ENCODE data around the gene CPXM2.

CPXM2 gene

GRCh38 chr10:123750901-123751300 lies 140.7 kb downstream of the CPXM2 start:
- no peak overlapping the region for H3K27ac ChIP-seq (ENCODE audit: insufficient read depth in 1 of 2, low read depth in 1 of 2, low read length in 2 of 2, poor library complexity in 1 of 2, severe bottlenecking in 2 of 2)
- no peaks in the 10 kb centered on the region for H3K36me3 ChIP-seq (ENCODE audit: control insufficient read depth in 4 of 4, insufficient read depth in 4 of 4, low read length in 3 of 4)
- DNase-seq = no peak
- ChIA-PET POLR2A (no interaction called here), CTCF (no interaction called here)
- H3K27me3 ChIP-seq (replicated peaks in 2 of 5; ENCODE audit: control insufficient read depth in 4 of 5, insufficient read depth in 5 of 5, low read length in 4 of 5) = peaks cover 0 to 17% (median 2%) of the 10 kb centered on the region in 5 experiments
- 95% methylated on average over 9 of the region's 9 CpGs for WGBS (ENCODE audit: insufficient coverage)
- no peaks in the 10 kb centered on the region for H3K4me1 ChIP-seq (ENCODE audit: control extremely low read depth in 1 of 4, control insufficient read depth in 4 of 4, insufficient read depth in 4 of 4, low read length in 3 of 4)
- no peak overlapping the region for H3K4me3 ChIP-seq (ENCODE audit: control insufficient read depth in 1 of 7, extremely low read depth in 1 of 7, insufficient read depth in 4 of 7, low read depth in 2 of 7, low read length in 6 of 7)
- peaks cover 0 to 8% (median 3%) of the 10 kb centered on the region in 5 experiments for H3K9me3 ChIP-seq (ENCODE audit: control extremely low read depth in 1 of 5, control insufficient read depth in 4 of 5, insufficient read depth in 2 of 5, low read depth in 1 of 5, low read length in 4 of 5)

GRCh38 chr10:123748711-123749110 lies 142.9 kb downstream of the CPXM2 start:
- ChIA-PET POLR2A (no interaction called here), CTCF (no interaction called here)
- Histone ChIP-seq H3K9me3 (ENCODE audit: control extremely low read depth in 1 of 5, control insufficient read depth in 4 of 5, insufficient read depth in 2 of 5, low read depth in 1 of 5, low read length in 4 of 5) (peaks cover 0 to 8% (median 3%) of the 10 kb centered on the region in 5 experiments), H3K27me3 (replicated peaks in 2 of 5; ENCODE audit: control insufficient read depth in 4 of 5, insufficient read depth in 5 of 5, low read length in 4 of 5) (peaks cover 2 to 25% (median 3%) of the 10 kb centered on the region in 5 experiments), H3K4me3 (ENCODE audit: control insufficient read depth in 1 of 7, extremely low read depth in 1 of 7, insufficient read depth in 4 of 7, low read depth in 2 of 7, low read length in 6 of 7) (no peak overlapping the region), H3K27ac (ENCODE audit: insufficient read depth in 1 of 2, low read depth in 1 of 2, low read length in 2 of 2, poor library complexity in 1 of 2, severe bottlenecking in 2 of 2) (no peak overlapping the region), H3K36me3 (ENCODE audit: control insufficient read depth in 4 of 4, insufficient read depth in 4 of 4, low read length in 3 of 4) (no peaks in the 10 kb centered on the region), H3K4me1 (ENCODE audit: control extremely low read depth in 1 of 4, control insufficient read depth in 4 of 4, insufficient read depth in 4 of 4, low read length in 3 of 4) (no peaks in the 10 kb centered on the region)
- DNase-seq = no peak
- 83% methylated on average over 12 of the region's 15 CpGs for whole genome bisulfite sequencing (ENCODE audit: insufficient coverage)

- no peak overlapping the region for H3K27ac ChIP-seq (ENCODE audit: insufficient read depth in 1 of 2, low read depth in 1 of 2, low read length in 2 of 2, poor library complexity in 1 of 2, severe bottlenecking in 2 of 2)
- peaks cover 0 to 8% (median 3%) of the 10 kb centered on the region in 5 experiments for H3K9me3 ChIP-seq (ENCODE audit: control extremely low read depth in 1 of 5, control insufficient read depth in 4 of 5, insufficient read depth in 2 of 5, low read depth in 1 of 5, low read length in 4 of 5)
- no peak for DNase-seq
- CTCF ChIA-PET = no interaction called here
- no peak overlapping the region for H3K4me3 ChIP-seq (ENCODE audit: control insufficient read depth in 1 of 7, extremely low read depth in 1 of 7, insufficient read depth in 4 of 7, low read depth in 2 of 7, low read length in 6 of 7)
- 95% methylated on average over 2 of the region's 3 CpGs for WGBS (ENCODE audit: insufficient coverage)
- H3K27me3 ChIP-seq (replicated peaks in 2 of 5; ENCODE audit: control insufficient read depth in 4 of 5, insufficient read depth in 5 of 5, low read length in 4 of 5) = peaks cover 2 to 29% (median 3%) of the 10 kb centered on the region in 5 experiments
- H3K36me3 ChIP-seq (ENCODE audit: control insufficient read depth in 4 of 4, insufficient read depth in 4 of 4, low read length in 3 of 4) = no peaks in the 10 kb centered on the region
- POLR2A ChIA-PET = no interaction called here
- no peaks in the 10 kb centered on the region for H3K4me1 ChIP-seq (ENCODE audit: control extremely low read depth in 1 of 4, control insufficient read depth in 4 of 4, insufficient read depth in 4 of 4, low read length in 3 of 4)
These were observed 144.2 kb downstream of the CPXM2 start for GRCh38 chr10:123747426-123747825.

- POLR2A ChIA-PET = no interaction called here
- Histone ChIP-seq H3K9me3 (ENCODE audit: control extremely low read depth in 1 of 5, control insufficient read depth in 4 of 5, insufficient read depth in 2 of 5, low read depth in 1 of 5, low read length in 4 of 5) (peaks cover 0 to 8% (median 3%) of the 10 kb centered on the region in 5 experiments), H3K27ac (ENCODE audit: insufficient read depth in 1 of 2, low read depth in 1 of 2, low read length in 2 of 2, poor library complexity in 1 of 2, severe bottlenecking in 2 of 2) (no peak overlapping the region), H3K4me3 (ENCODE audit: control insufficient read depth in 1 of 7, extremely low read depth in 1 of 7, insufficient read depth in 4 of 7, low read depth in 2 of 7, low read length in 6 of 7) (no peak overlapping the region), H3K36me3 (ENCODE audit: control insufficient read depth in 4 of 4, insufficient read depth in 4 of 4, low read length in 3 of 4) (no peaks in the 10 kb centered on the region), H3K4me1 (ENCODE audit: control extremely low read depth in 1 of 4, control insufficient read depth in 4 of 4, insufficient read depth in 4 of 4, low read length in 3 of 4) (no peaks in the 10 kb centered on the region), H3K27me3 (replicated peaks in 2 of 5; ENCODE audit: control insufficient read depth in 4 of 5, insufficient read depth in 5 of 5, low read length in 4 of 5) (peaks cover 2 to 29% (median 3%) of the 10 kb centered on the region in 5 experiments)
- DNase-seq = no peak
- CTCF ChIA-PET = no interaction called here
- 76% methylated on average over 8 of the region's 8 CpGs for WGBS (ENCODE audit: insufficient coverage)
These were observed 144.7 kb downstream of the CPXM2 start for GRCh38 chr10:123746942-123747341.

GRCh38 chr10:123746520-123746919 lies 145.1 kb downstream of the CPXM2 start:
- Histone ChIP-seq H3K27ac (ENCODE audit: insufficient read depth in 1 of 2, low read depth in 1 of 2, low read length in 2 of 2, poor library complexity in 1 of 2, severe bottlenecking in 2 of 2) (no peak overlapping the region), H3K9me3 (ENCODE audit: control extremely low read depth in 1 of 5, control insufficient read depth in 4 of 5, insufficient read depth in 2 of 5, low read depth in 1 of 5, low read length in 4 of 5) (peaks cover 0 to 7% (median 3%) of the 10 kb centered on the region in 5 experiments), H3K36me3 (ENCODE audit: control insufficient read depth in 4 of 4, insufficient read depth in 4 of 4, low read length in 3 of 4) (no peaks in the 10 kb centered on the region), H3K4me3 (ENCODE audit: control insufficient read depth in 1 of 7, extremely low read depth in 1 of 7, insufficient read depth in 4 of 7, low read depth in 2 of 7, low read length in 6 of 7) (no peak overlapping the region), H3K4me1 (ENCODE audit: control extremely low read depth in 1 of 4, control insufficient read depth in 4 of 4, insufficient read depth in 4 of 4, low read length in 3 of 4) (no peaks in the 10 kb centered on the region), H3K27me3 (replicated peaks in 2 of 5; ENCODE audit: control insufficient read depth in 4 of 5, insufficient read depth in 5 of 5, low read length in 4 of 5) (peaks cover 2 to 29% (median 3%) of the 10 kb centered on the region in 5 experiments)
- ChIA-PET CTCF (no interaction called here), POLR2A (no interaction called here)
- no peak for DNase-seq
- WGBS (ENCODE audit: insufficient coverage) = 78% methylated on average over 7 of the region's 7 CpGs

- ChIA-PET POLR2A (no interaction called here), CTCF (no interaction called here)
- Histone ChIP-seq H3K4me1 (ENCODE audit: control extremely low read depth in 1 of 4, control insufficient read depth in 4 of 4, insufficient read depth in 4 of 4, low read length in 3 of 4) (no peaks in the 10 kb centered on the region), H3K36me3 (ENCODE audit: control insufficient read depth in 4 of 4, insufficient read depth in 4 of 4, low read length in 3 of 4) (no peaks in the 10 kb centered on the region), H3K4me3 (ENCODE audit: control insufficient read depth in 1 of 7, extremely low read depth in 1 of 7, insufficient read depth in 4 of 7, low read depth in 2 of 7, low read length in 6 of 7) (no peak overlapping the region), H3K27me3 (replicated peaks in 2 of 5; ENCODE audit: control insufficient read depth in 4 of 5, insufficient read depth in 5 of 5, low read length in 4 of 5) (peaks cover 2 to 29% (median 3%) of the 10 kb centered on the region in 5 experiments), H3K27ac (ENCODE audit: insufficient read depth in 1 of 2, low read depth in 1 of 2, low read length in 2 of 2, poor library complexity in 1 of 2, severe bottlenecking in 2 of 2) (no peak overlapping the region), H3K9me3 (ENCODE audit: control extremely low read depth in 1 of 5, control insufficient read depth in 4 of 5, insufficient read depth in 2 of 5, low read depth in 1 of 5, low read length in 4 of 5) (peaks cover 0 to 4% (median 0%) of the 10 kb centered on the region in 5 experiments)
- DNase-seq = no peak
- WGBS (ENCODE audit: insufficient coverage) = 54% methylated on average over 4 of the region's 4 CpGs
These were observed 145.5 kb downstream of the CPXM2 start for GRCh38 chr10:123746061-123746460.

GRCh38 chr10:123744224-123744536 lies 147.4 kb downstream of the CPXM2 start:
- no peaks in the 10 kb centered on the region for H3K36me3 ChIP-seq (ENCODE audit: control insufficient read depth in 4 of 4, insufficient read depth in 4 of 4, low read length in 3 of 4)
- POLR2A ChIA-PET = no interaction called here
- H3K9me3 ChIP-seq (ENCODE audit: control extremely low read depth in 1 of 5, control insufficient read depth in 4 of 5, insufficient read depth in 2 of 5, low read depth in 1 of 5, low read length in 4 of 5) = no peaks in the 10 kb centered on the region
- H3K27me3 ChIP-seq (replicated peaks in 2 of 5; ENCODE audit: control insufficient read depth in 4 of 5, insufficient read depth in 5 of 5, low read length in 4 of 5) = peaks cover 0 to 32% (median 3%) of the 10 kb centered on the region in 5 experiments
- DNase-seq = no peak
- no peak overlapping the region for H3K27ac ChIP-seq (ENCODE audit: insufficient read depth in 1 of 2, low read depth in 1 of 2, low read length in 2 of 2, poor library complexity in 1 of 2, severe bottlenecking in 2 of 2)
- CTCF ChIA-PET = no interaction called here
- H3K4me1 ChIP-seq (ENCODE audit: control extremely low read depth in 1 of 4, control insufficient read depth in 4 of 4, insufficient read depth in 4 of 4, low read length in 3 of 4) = no peaks in the 10 kb centered on the region
- 84% methylated on average over 5 of the region's 6 CpGs for WGBS (ENCODE audit: insufficient coverage)
- no peak overlapping the region for H3K4me3 ChIP-seq (ENCODE audit: control insufficient read depth in 1 of 7, extremely low read depth in 1 of 7, insufficient read depth in 4 of 7, low read depth in 2 of 7, low read length in 6 of 7)

All from common myeloid progenitor, CD34-positive (primary cell).